ENCODE measurements around the gene SYNPO2.

The SYNPO2 gene

GRCh38 chr4:119080721-119081541 lies 192.3 kb downstream of the SYNPO2 start:
- no peak for DNase-seq (ENCODE audit: low read depth)

- DNase-seq (ENCODE audit: low read depth), result no peak
Observed at GRCh38 chr4:119081542-119081859, 192.8 kb downstream of the SYNPO2 start.

- DNase-seq (ENCODE audit: low read depth), result no peak
Observed at GRCh38 chr4:119081943-119082342, 193.3 kb downstream of the SYNPO2 start.

- no peak for DNase-seq (ENCODE audit: low read depth)
Observed at GRCh38 chr4:119082661-119083060, 194.0 kb downstream of the SYNPO2 start.

- DNase-seq (ENCODE audit: low read depth), result no peak
Observed at GRCh38 chr4:119084513-119084912, 195.9 kb downstream of the SYNPO2 start.

GRCh38 chr4:119087121-119087520 lies 198.5 kb downstream of the SYNPO2 start:
- no peak for DNase-seq (ENCODE audit: low read depth)

- DNase-seq (ENCODE audit: low read depth), result no peak
Observed at GRCh38 chr4:119087656-119088055, 199.0 kb downstream of the SYNPO2 start.

- DNase-seq (ENCODE audit: low read depth), result no peak
Observed at GRCh38 chr4:119093042-119093827, 204.6 kb downstream of the SYNPO2 start.

- DNase-seq (ENCODE audit: low read depth), result no peak
Observed at GRCh38 chr4:119097282-119097900, 208.7 kb downstream of the SYNPO2 start.

GRCh38 chr4:119098306-119098705 lies 209.7 kb downstream of the SYNPO2 start:
- DNase-seq (ENCODE audit: low read depth), result no peak

- DNase-seq (ENCODE audit: low read depth), result no peak
Observed at GRCh38 chr4:119099227-119099810, 210.7 kb downstream of the SYNPO2 start.

GRCh38 chr4:119100655-119101054 lies 212.0 kb downstream of the SYNPO2 start:
- DNase-seq (ENCODE audit: low read depth), result no peak

GRCh38 chr4:119103263-119103662 lies 214.6 kb downstream of the SYNPO2 start:
- peak; percentile 73 for DNase-seq (ENCODE audit: low read depth)

GRCh38 chr4:119104644-119105273 lies 216.1 kb downstream of the SYNPO2 start:
- DNase-seq (ENCODE audit: low read depth), result no peak

- no peak for DNase-seq (ENCODE audit: low read depth)
Observed at GRCh38 chr4:119105605-119106004, 217.0 kb downstream of the SYNPO2 start.

- no peak for DNase-seq (ENCODE audit: low read depth)
Observed at GRCh38 chr4:119106036-119107000, 217.7 kb downstream of the SYNPO2 start.

GRCh38 chr4:119110121-119110520 lies 221.5 kb downstream of the SYNPO2 start:
- no peak for DNase-seq (ENCODE audit: low read depth)
